HG02571 (cell line): Measurements from ENCODE around the gene LATS2.
"Not testable (repeated sequence)": the region's sequence is repeated elsewhere in the genome, so short reads cannot be mapped to it uniquely, and the experiment has no call there.

Experiments used
- ATAC-seq: cut with Tn5 transposase; IDR thresholded peaks from one replicate; pipeline ENCODE4 v1.9.1; 2021; ENCODE audit warnings: mild to moderate bottlenecking, moderate library complexity; ENCODE audit not compliant: unreplicated experiment

The LATS2 gene

GRCh38 chr13:21075379-21076249 is 14.2 kb upstream of the LATS2 start:
- no peak for ATAC-seq

- ATAC-seq = no peak
Measured at GRCh38 chr13:21075011-21075378, 13.6 kb upstream of the LATS2 start.

GRCh38 chr13:21074546-21074945 is 13.2 kb upstream of the LATS2 start:
- ATAC-seq = no peak

GRCh38 chr13:21071924-21072323 is 10.5 kb upstream of the LATS2 start:
- no peak for ATAC-seq

- ATAC-seq = no peak
Measured at GRCh38 chr13:21071015-21071414, 9.6 kb upstream of the LATS2 start.

- ATAC-seq = no peak
Measured at GRCh38 chr13:21069561-21070004, 8.2 kb upstream of the LATS2 start.

- ATAC-seq = no peak
Measured at GRCh38 chr13:21067848-21068247, 6.5 kb upstream of the LATS2 start.

- no peak for ATAC-seq
Measured at GRCh38 chr13:21066946-21067345, 5.6 kb upstream of the LATS2 start.

GRCh38 chr13:21065686-21066085 is 4.3 kb upstream of the LATS2 start:
- no peak for ATAC-seq

- no peak for ATAC-seq
Measured at GRCh38 chr13:21063031-21063430, 1.6 kb upstream of the LATS2 start.

GRCh38 chr13:21060338-21061028 is 903 bp downstream of the LATS2 start:
- ATAC-seq = no peak

- ATAC-seq = no peak
Measured at GRCh38 chr13:21059641-21060337, 1.6 kb downstream of the LATS2 start.

GRCh38 chr13:21058361-21058760 is 3.0 kb downstream of the LATS2 start:
- no peak for ATAC-seq

- no peak for ATAC-seq
Measured at GRCh38 chr13:21055511-21056045, 5.8 kb downstream of the LATS2 start.

- no peak for ATAC-seq
Measured at GRCh38 chr13:21055016-21055415, 6.4 kb downstream of the LATS2 start.

GRCh38 chr13:21054313-21054712 is 7.1 kb downstream of the LATS2 start:
- no peak for ATAC-seq

- no peak for ATAC-seq
Measured at GRCh38 chr13:21053231-21053630, 8.2 kb downstream of the LATS2 start.

GRCh38 chr13:21051675-21052074 is 9.7 kb downstream of the LATS2 start:
- no peak for ATAC-seq

GRCh38 chr13:21050288-21051197 is 10.8 kb downstream of the LATS2 start:
- no peak for ATAC-seq

- not testable (repeated sequence) for ATAC-seq
Measured at GRCh38 chr13:21049731-21050130, 11.7 kb downstream of the LATS2 start.
